ENCODE results near the gene RORC.
"Not testable (repeated sequence)": the region's sequence is repeated elsewhere in the genome, so short reads cannot be mapped to it uniquely, and the experiment has no call there.

Gene RORC

GRCh38 chr1:151831605-151832004 is at the start of gene RORC:
Gene RORC (minus strand): TSS chr1:151831802. CDS start chr1:151831764, 38 bp downstream.
- DNase-seq: no peak

- no peak for DNase-seq
Observed at GRCh38 chr1:151875419-151876097, 44.0 kb upstream of the RORC start.

GRCh38 chr1:151872776-151873175 is 41.2 kb upstream of the RORC start:
- DNase-seq: not testable (repeated sequence)

- DNase-seq: no peak
Observed at GRCh38 chr1:151871284-151872030, 39.9 kb upstream of the RORC start.

GRCh38 chr1:151868486-151868885 is 36.9 kb upstream of the RORC start:
- no peak for DNase-seq

- DNase-seq: no peak
Observed at GRCh38 chr1:151867765-151868411, 36.3 kb upstream of the RORC start.

- no peak for DNase-seq
Observed at GRCh38 chr1:151867321-151867720, 35.7 kb upstream of the RORC start.

- no peak for DNase-seq
Observed at GRCh38 chr1:151864411-151864810, 32.8 kb upstream of the RORC start.

- DNase-seq: no peak
Observed at GRCh38 chr1:151862604-151863003, 31.0 kb upstream of the RORC start.

GRCh38 chr1:151860504-151861187 is 29.0 kb upstream of the RORC start:
- DNase-seq: no peak

- DNase-seq: no peak
Observed at GRCh38 chr1:151859891-151860293, 28.3 kb upstream of the RORC start.

- DNase-seq: no peak
Observed at GRCh38 chr1:151858886-151859665, 27.5 kb upstream of the RORC start.

- DNase-seq: no peak
Observed at GRCh38 chr1:151858030-151858746, 26.6 kb upstream of the RORC start.

- no peak for DNase-seq
Observed at GRCh38 chr1:151855933-151856332, 24.3 kb upstream of the RORC start.

GRCh38 chr1:151855516-151855915 is 23.9 kb upstream of the RORC start:
- not testable (repeated sequence) for DNase-seq

GRCh38 chr1:151854658-151855057 is 23.1 kb upstream of the RORC start:
- no peak for DNase-seq

- DNase-seq: no peak
Observed at GRCh38 chr1:151853411-151853943, 21.9 kb upstream of the RORC start, which contains the start of gene THEM5. Gene THEM5 (minus strand): TSS chr1:151853712. CDS start chr1:151853565, 147 bp downstream.

- no peak for DNase-seq
Observed at GRCh38 chr1:151852733-151853132, 21.1 kb upstream of the RORC start.

- DNase-seq: no peak
Observed at GRCh38 chr1:151851886-151852285, 20.3 kb upstream of the RORC start.

GRCh38 chr1:151849871-151850270 is 18.3 kb upstream of the RORC start:
- DNase-seq: no peak

GRCh38 chr1:151849126-151849525 is 17.5 kb upstream of the RORC start:
- no peak for DNase-seq

Measured in CD4-positive, alpha-beta T cell treated with Interleukin-21 for 1 hour (primary cell).